Calu3 (cell line): ENCODE measurements around the gene AIF1L. TPM values are rescaled to one million over a fixed set of nuclear protein-coding genes. Genes with fewer than 3 reads are reported as not detected.

Source experiments
- BruUV-seq: library from RNA; stranded (reverse); fragments of 400-500 nt; replicated peaks from 2 replicates; lab custom pipeline; 2021; lab: Mats Ljungman, UMichigan
- CTCF ChIA-PET: fragments of 300-600 bp; sonication (Branson Sonifier 250); formaldehyde crosslinking; loops from one replicate; lab custom pipeline; 2022; ENCODE audit warnings: antibody characterized with exemption; lab: Charles Lee
- DNase-seq: peaks from one replicate; pipeline ENCODE4 v3.0.0; 2022
- H3K27ac Mint-ChIP-seq: one replicate; pipeline ENCODE4 v1.8.0; 2022; ENCODE audit warnings: mixed read lengths; ENCODE audit not compliant: unreplicated experiment
- H3K27me3 Mint-ChIP-seq: one replicate; pipeline ENCODE4 v1.8.0; 2022; ENCODE audit warnings: mixed read lengths; ENCODE audit not compliant: unreplicated experiment
- H3K36me3 Mint-ChIP-seq: one replicate; pipeline ENCODE4 v1.8.0; 2022; ENCODE audit warnings: mild to moderate bottlenecking, moderate library complexity, mixed read lengths; ENCODE audit not compliant: insufficient read depth, unreplicated experiment
- H3K4me1 Mint-ChIP-seq: one replicate; pipeline ENCODE4 v1.8.0; 2022; ENCODE audit warnings: mild to moderate bottlenecking, low read depth, mixed read lengths; ENCODE audit not compliant: unreplicated experiment
- H3K4me3 Mint-ChIP-seq: one replicate; pipeline ENCODE4 v1.8.0; 2022; ENCODE audit warnings: mild to moderate bottlenecking, low read depth, moderate library complexity, mixed read lengths; ENCODE audit not compliant: unreplicated experiment
- H3K9me3 Mint-ChIP-seq: one replicate; pipeline ENCODE4 v1.8.0; 2022; ENCODE audit warnings: low read depth, mixed read lengths; ENCODE audit not compliant: unreplicated experiment
- CTCF ChIP-seq: fragments of 200-600 bp; IDR thresholded peaks from one replicate; pipeline ENCODE4 v1.8.0; 2022; ENCODE audit warnings: antibody characterized with exemption; ENCODE audit not compliant: unreplicated experiment
- intact Hi-C: fragments of 100-400 bp; cut with micrococcal nuclease; formaldehyde crosslinking; loops from one replicate; pipeline ENCODE4 v1.10.0; 2022; ENCODE audit not compliant: unreplicated experiment
- total RNA-seq: library from RNA; stranded (reverse); gene quantifications from 2 replicates; pipeline ENCODE4 v1.2.3, GENCODE V29; 2022

The AIF1L gene
- total RNA-seq, 1 experiment from 2014 or later: 27.2 TPM

GRCh38 chr9:131120620-131121228 lies 24.4 kb downstream of the AIF1L start:
- DNase-seq: no peak
- no peak overlapping the region for H3K27ac Mint-ChIP-seq
- H3K36me3 Mint-ChIP-seq: peaks cover 12% of the 10 kb centered on the region
- H3K4me3 Mint-ChIP-seq: no peak overlapping the region
- no peak for TF ChIP-seq CTCF
- H3K9me3 Mint-ChIP-seq: no peaks in the 10 kb centered on the region
- H3K4me1 Mint-ChIP-seq: peaks cover 24% of the 10 kb centered on the region
- no TSS peak for BruUV-seq
- CTCF ChIA-PET: no interaction called here
- intact Hi-C loops: no loop called here
- no peaks in the 10 kb centered on the region for H3K27me3 Mint-ChIP-seq

- Mint-ChIP-seq H3K27me3 (no peaks in the 10 kb centered on the region), H3K4me3 (no peak overlapping the region), H3K27ac (no peak overlapping the region), H3K36me3 (peaks cover 18% of the 10 kb centered on the region), H3K4me1 (peaks cover 24% of the 10 kb centered on the region), H3K9me3 (no peaks in the 10 kb centered on the region)
- CTCF ChIA-PET: no interaction called here
- no peak for DNase-seq
- no TSS peak for BruUV-seq
- TF ChIP-seq CTCF: no peak
- intact Hi-C loops: no loop called here
Measured at GRCh38 chr9:131121346-131121745, 25.0 kb downstream of the AIF1L start.

- H3K4me3 Mint-ChIP-seq: no peak overlapping the region
- BruUV-seq: no TSS peak
- H3K27me3 Mint-ChIP-seq: no peaks in the 10 kb centered on the region
- H3K27ac Mint-ChIP-seq: peak overlapping the region; percentile 63
- no peaks in the 10 kb centered on the region for H3K9me3 Mint-ChIP-seq
- H3K36me3 Mint-ChIP-seq: peaks cover 18% of the 10 kb centered on the region
- intact Hi-C loops: no loop called here
- H3K4me1 Mint-ChIP-seq: peaks cover 24% of the 10 kb centered on the region
- DNase-seq: peak; percentile 29
- no peak for TF ChIP-seq CTCF
- CTCF ChIA-PET: interaction anchor here (0.7 kb wide), 2 partner anchors 17 to 1142 kb away, joined by 3 read pairs; no protein-coding TSS in a partner anchor
Measured at GRCh38 chr9:131122158-131122557, 25.8 kb downstream of the AIF1L start.

GRCh38 chr9:131125038-131125287 lies 28.6 kb downstream of the AIF1L start:
- CTCF ChIA-PET: no interaction called here
- Mint-ChIP-seq H3K27ac (peak overlapping the region; percentile 97), H3K36me3 (peaks cover 28% of the 10 kb centered on the region), H3K4me1 (peaks cover 24% of the 10 kb centered on the region), H3K4me3 (peak overlapping the region; percentile 84), H3K27me3 (no peaks in the 10 kb centered on the region), H3K9me3 (no peaks in the 10 kb centered on the region)
- intact Hi-C loops: no loop called here
- no peak for DNase-seq
- no peak for TF ChIP-seq CTCF
- TSS peak; percentile 98 for BruUV-seq
